Endothelial cell of coronary artery (primary cell): Measurements from ENCODE around the gene PRRT3. TPM values are rescaled to one million over a fixed set of nuclear protein-coding genes. Genes with fewer than 3 reads are reported as not detected.

Experiments used
- total RNA-seq: library from RNA; depleted of rRNA; stranded (reverse); fragments of >200 nt; gene quantifications from 2 replicates; pipeline ENCODE4 v1.2.3, GENCODE V29; 2014

The PRRT3 gene
- 0.72 and 0.94 TPM in 2 replicates for total RNA-seq

GRCh38 chr3:9951962-9952805 is at the start of gene PRRT3:
TSS of gene PRRT3 (minus strand) at chr3:9952408. CDS start at chr3:9950115, 2,293 bp downstream.

DNA sequence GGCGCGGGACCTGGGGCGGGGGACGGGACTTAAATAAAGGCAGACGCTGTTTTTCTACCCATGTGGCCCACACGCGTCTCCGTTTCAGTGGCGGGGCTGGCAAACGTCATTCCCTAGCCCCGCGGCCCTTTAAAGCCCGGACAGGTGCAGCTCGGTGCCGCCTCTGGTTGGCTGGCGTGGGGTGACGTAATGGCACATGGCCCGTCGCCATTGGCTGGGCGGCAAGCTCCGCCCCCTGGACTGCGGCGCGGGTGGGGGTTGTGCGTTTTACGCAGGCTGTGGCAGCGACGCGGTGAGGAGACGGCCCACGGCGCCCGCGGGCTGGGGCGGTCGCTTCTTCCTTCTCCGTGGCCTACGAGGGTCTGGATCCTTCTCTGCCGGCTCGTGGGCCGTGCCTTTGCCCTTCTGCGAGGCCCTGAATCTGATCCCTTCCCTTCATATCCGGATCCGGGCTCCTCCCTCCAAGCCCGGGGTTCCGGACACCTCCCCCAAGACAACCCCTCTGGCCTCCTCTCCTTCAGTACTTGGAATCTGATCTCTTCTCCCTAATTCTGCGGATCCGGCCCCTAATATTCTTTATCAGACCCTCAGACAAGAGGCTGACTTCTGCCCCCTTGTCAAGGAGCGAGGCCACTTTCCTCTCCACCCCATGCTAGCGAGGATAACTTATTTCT is 18.5 kb downstream of the PRRT3 start, which contains the start of gene CRELD1:
Gene CRELD1, plus strand, starts transcription at position 274 of the 674 bp plus-strand sequence. CDS start 605 bp downstream, outside the sequence.

GRCh38 chr3:9916734-9917680 is 35.2 kb downstream of the PRRT3 start, which contains the start of gene IL17RC:
TSS of gene IL17RC (plus strand) at chr3:9917098. CDS start at chr3:9917316, 218 bp downstream.

GRCh38 chr3:9902372-9903237 is 49.6 kb downstream of the PRRT3 start, which contains the start of gene IL17RE:
TSS of gene IL17RE (plus strand) at chr3:9902848. CDS start at chr3:9902933, 85 bp downstream.

Other genes starting within 250 kb of the PRRT3 start
- not detected in 2 replicates for gene CPNE9, start 248.6 kb downstream of the PRRT3 start, total RNA-seq
- 19.9 and 23.7 TPM in 2 replicates for gene BRPF1, start 220.7 kb downstream of the PRRT3 start, total RNA-seq
- 16.0 and 18.1 TPM in 2 replicates for gene OGG1, start 202.5 kb downstream of the PRRT3 start, total RNA-seq
- gene CAMK1, start 182.5 kb downstream of the PRRT3 start, total RNA-seq = 29.5 and 37.3 TPM in 2 replicates
- 28.4 and 47.8 TPM in 2 replicates for gene TADA3, start 159.9 kb downstream of the PRRT3 start, total RNA-seq
- 266 and 345 TPM in 2 replicates for gene ARPC4, start 159.3 kb downstream of the PRRT3 start, total RNA-seq
- gene TTLL3, start 142.1 kb downstream of the PRRT3 start, total RNA-seq = 4.2 and 15.2 TPM in 2 replicates
- gene RPUSD3, start 108.4 kb downstream of the PRRT3 start, total RNA-seq = 20.5 and 21.3 TPM in 2 replicates
- gene CIDEC, start 72.2 kb downstream of the PRRT3 start, total RNA-seq = 0.09 TPM in 1 of 2 replicates, not detected in the other
- 25.8 and 26.7 TPM in 2 replicates for gene JAGN1, start 61.8 kb downstream of the PRRT3 start, total RNA-seq
- gene IL17RE, start 49.6 kb downstream of the PRRT3 start, total RNA-seq = 0.18 and 0.19 TPM in 2 replicates
- 12.1 and 14.7 TPM in 2 replicates for gene IL17RC, start 35.3 kb downstream of the PRRT3 start, total RNA-seq
- gene CRELD1, start 18.6 kb downstream of the PRRT3 start, total RNA-seq = 19.1 and 49.9 TPM in 2 replicates
- gene EMC3, start 34.4 kb upstream of the PRRT3 start, total RNA-seq = 48.8 and 48.9 TPM in 2 replicates
- 8.7 and 20.7 TPM in 2 replicates for gene FANCD2, start 74.0 kb upstream of the PRRT3 start, total RNA-seq
- not detected in 2 replicates for gene FANCD2OS, start 155.8 kb upstream of the PRRT3 start, total RNA-seq
- gene BRK1, start 163.3 kb upstream of the PRRT3 start, total RNA-seq = 108 and 151 TPM in 2 replicates
- 38.0 and 41.0 TPM in 2 replicates for gene VHL, start 189.4 kb upstream of the PRRT3 start, total RNA-seq
- gene IRAK2, start 212.5 kb upstream of the PRRT3 start, total RNA-seq = 21.5 and 21.7 TPM in 2 replicates